Neural cell (in vitro differentiated cells): ENCODE data around the gene G2E3.

ENCODE experiments used
- CTCF ChIP-seq: fragments of 450-650 bp; IDR thresholded peaks from 2 replicates; pipeline ENCODE4 v1.5.1; 2014; ENCODE audit warnings: antibody characterized with exemption, mild to moderate bottlenecking, moderate library complexity; ENCODE audit not compliant: poor library complexity, severe bottlenecking
- EP300 ChIP-seq: fragments of 450-650 bp; conservative IDR thresholded peaks from 2 replicates; pipeline ENCODE4 v1.6.1; 2014; ENCODE audit warnings: antibody characterized with exemption, mild to moderate bottlenecking, moderate library complexity; ENCODE audit not compliant: poor library complexity, severe bottlenecking
- EZH2 ChIP-seq: fragments of 200-600, 300-800 bp; shearing (Covaris generic), sonication (generic); IDR thresholded peaks from 2 replicates; pipeline ENCODE4 v1.6.1; 2014; ENCODE audit warnings: antibody characterized with exemption, low read length, borderline replicate concordance, mild to moderate bottlenecking; ENCODE audit not compliant: insufficient read depth, poor library complexity, severe bottlenecking
- MXI1 ChIP-seq: fragments of 450-650 bp; conservative IDR thresholded peaks from 2 replicates; pipeline ENCODE4 v1.6.1; 2014; ENCODE audit warnings: antibody characterized with exemption, mild to moderate bottlenecking; ENCODE audit not compliant: poor library complexity, severe bottlenecking
- POLR2AphosphoS5 ChIP-seq: IDR thresholded peaks from 2 replicates; pipeline ENCODE4 v1.6.1; 2012
- RAD21 ChIP-seq: fragments of 450-650 bp; conservative IDR thresholded peaks from 2 replicates; pipeline ENCODE4 v1.6.1; 2014; ENCODE audit warnings: antibody characterized with exemption, mild to moderate bottlenecking, moderate library complexity
- REST ChIP-seq: IDR thresholded peaks from 2 replicates; pipeline ENCODE4 v1.6.1; 2012; ENCODE audit warnings: borderline replicate concordance
- SMC3 ChIP-seq: fragments of 450-650 bp; conservative IDR thresholded peaks from 2 replicates; pipeline ENCODE4 v1.6.1; 2014; ENCODE audit warnings: antibody characterized with exemption, mild to moderate bottlenecking, moderate library complexity; ENCODE audit not compliant: poor library complexity
- TAF1 ChIP-seq: IDR thresholded peaks from 2 replicates; pipeline ENCODE4 v1.6.1; 2012; ENCODE audit warnings: low read depth

- TF ChIP-seq RAD21 (no peak), SMC3 (no peak), CTCF (no peak), EZH2 (no peak), TAF1 (no peak), EP300 (no peak), MXI1 (no peak), REST (no peak), POLR2AphosphoS5 (no peak)
Observed at GRCh38 chr14:30518867-30519560, 39.9 kb upstream of the G2E3 start.
